Suppressor macrophage treated with lipopolysaccharide for 4 hours (primary cell): ENCODE results near the gene ATF7IP.
"Not testable (repeated sequence)": the region's sequence is repeated elsewhere in the genome, so short reads cannot be mapped to it uniquely, and the experiment has no call there.

ENCODE experiments used
- DNase-seq: peaks from one replicate; pipeline ENCODE4 v3.0.0-alpha.2; 2020

The ATF7IP gene

GRCh38 chr12:14384783-14385638 lies 19.5 kb downstream of the ATF7IP start:
- peak; percentile 66 for DNase-seq

- no peak for DNase-seq
Observed at GRCh38 chr12:14387219-14387871, 21.9 kb downstream of the ATF7IP start.

GRCh38 chr12:14390449-14390848 lies 25.0 kb downstream of the ATF7IP start:
- no peak for DNase-seq

- no peak for DNase-seq
Observed at GRCh38 chr12:14390870-14391530, 25.5 kb downstream of the ATF7IP start.

GRCh38 chr12:14393751-14394150 lies 28.3 kb downstream of the ATF7IP start:
- DNase-seq, result no peak

- peak; percentile 61 for DNase-seq
Observed at GRCh38 chr12:14394317-14395073, 29.0 kb downstream of the ATF7IP start.

- no peak for DNase-seq
Observed at GRCh38 chr12:14395074-14395778, 29.7 kb downstream of the ATF7IP start.

GRCh38 chr12:14396071-14396470 lies 30.6 kb downstream of the ATF7IP start:
- DNase-seq, result no peak

- no peak for DNase-seq
Observed at GRCh38 chr12:14399871-14400270, 34.4 kb downstream of the ATF7IP start.

GRCh38 chr12:14400599-14400998 lies 35.1 kb downstream of the ATF7IP start:
- no peak for DNase-seq

GRCh38 chr12:14401267-14401666 lies 35.8 kb downstream of the ATF7IP start:
- DNase-seq, result not testable (repeated sequence)

- DNase-seq, result no peak
Observed at GRCh38 chr12:14402697-14403096, 37.2 kb downstream of the ATF7IP start.

- no peak for DNase-seq
Observed at GRCh38 chr12:14403293-14403692, 37.8 kb downstream of the ATF7IP start.

GRCh38 chr12:14403711-14404196 lies 38.3 kb downstream of the ATF7IP start:
- peak; percentile 16 for DNase-seq

- not testable (repeated sequence) for DNase-seq
Observed at GRCh38 chr12:14405407-14405806, 39.9 kb downstream of the ATF7IP start.

- no peak for DNase-seq
Observed at GRCh38 chr12:14408208-14408607, 42.7 kb downstream of the ATF7IP start.

GRCh38 chr12:14410177-14410576 lies 44.7 kb downstream of the ATF7IP start:
- no peak for DNase-seq

- no peak for DNase-seq
Observed at GRCh38 chr12:14410841-14411569, 45.5 kb downstream of the ATF7IP start.

- peak; percentile 6 for DNase-seq
Observed at GRCh38 chr12:14416658-14417057, 51.2 kb downstream of the ATF7IP start.

GRCh38 chr12:14417715-14418114 lies 52.2 kb downstream of the ATF7IP start:
- peak; percentile 35 for DNase-seq

GRCh38 chr12:14418451-14418890 lies 53.0 kb downstream of the ATF7IP start:
- DNase-seq, result peak; percentile 7
